ENCODE results near the gene HIPK2. TPM values are rescaled to one million over a fixed set of nuclear protein-coding genes. Genes with fewer than 3 reads are reported as not detected.

The HIPK2 gene
- total RNA-seq, 1 donor from 2014 or later, result 27.6 TPM

GRCh38 chr7:139698278-139698677 lies 79.5 kb downstream of the HIPK2 start:
- Mint-ChIP-seq H3K9me3 (no peaks in the 10 kb centered on the region), H3K27me3 (ENCODE audit: low read depth) (no peaks in the 10 kb centered on the region), H3K4me1 (ENCODE audit: low read depth) (peaks cover 21% of the 10 kb centered on the region), H3K36me3 (ENCODE audit: low read depth) (peaks cover 5% of the 10 kb centered on the region), H3K27ac (no peak overlapping the region), H3K4me3 (ENCODE audit: low read depth) (no peak overlapping the region)
- DNase-seq (ENCODE audit: low spot score), result no peak
- intact Hi-C loops (cut with micrococcal nuclease), result no loop called here

- H3K36me3 Mint-ChIP-seq (ENCODE audit: low read depth), result peaks cover 5% of the 10 kb centered on the region
- H3K4me3 Mint-ChIP-seq (ENCODE audit: low read depth), result no peak overlapping the region
- no peaks in the 10 kb centered on the region for H3K27me3 Mint-ChIP-seq (ENCODE audit: low read depth)
- DNase-seq (ENCODE audit: low spot score), result no peak
- no peaks in the 10 kb centered on the region for H3K9me3 Mint-ChIP-seq
- intact Hi-C loops (cut with micrococcal nuclease), result no loop called here
- H3K27ac Mint-ChIP-seq, result no peak overlapping the region
- peaks cover 24% of the 10 kb centered on the region for H3K4me1 Mint-ChIP-seq (ENCODE audit: low read depth)
Observed at GRCh38 chr7:139697056-139697455, 80.7 kb downstream of the HIPK2 start.

GRCh38 chr7:139696552-139696951 lies 81.2 kb downstream of the HIPK2 start:
- Mint-ChIP-seq H3K9me3 (no peaks in the 10 kb centered on the region), H3K27me3 (ENCODE audit: low read depth) (no peaks in the 10 kb centered on the region), H3K36me3 (ENCODE audit: low read depth) (peaks cover 5% of the 10 kb centered on the region), H3K4me3 (ENCODE audit: low read depth) (no peak overlapping the region), H3K27ac (peak overlapping the region; percentile 13), H3K4me1 (ENCODE audit: low read depth) (peaks cover 24% of the 10 kb centered on the region)
- no peak for DNase-seq (ENCODE audit: low spot score)
- intact Hi-C loops (cut with micrococcal nuclease), result no loop called here

- Mint-ChIP-seq H3K27ac (no peak overlapping the region), H3K4me3 (ENCODE audit: low read depth) (no peak overlapping the region), H3K36me3 (ENCODE audit: low read depth) (peaks cover 7% of the 10 kb centered on the region), H3K9me3 (no peaks in the 10 kb centered on the region), H3K27me3 (ENCODE audit: low read depth) (no peaks in the 10 kb centered on the region), H3K4me1 (ENCODE audit: low read depth) (peaks cover 22% of the 10 kb centered on the region)
- intact Hi-C loops (cut with micrococcal nuclease), result no loop called here
- no peak for DNase-seq (ENCODE audit: low spot score)
Observed at GRCh38 chr7:139695588-139695987, 82.2 kb downstream of the HIPK2 start.

- H3K4me3 Mint-ChIP-seq (ENCODE audit: low read depth), result no peak overlapping the region
- no peaks in the 10 kb centered on the region for H3K9me3 Mint-ChIP-seq
- H3K36me3 Mint-ChIP-seq (ENCODE audit: low read depth), result peaks cover 8% of the 10 kb centered on the region
- intact Hi-C loops (cut with micrococcal nuclease), result no loop called here
- H3K27ac Mint-ChIP-seq, result no peak overlapping the region
- peaks cover 20% of the 10 kb centered on the region for H3K4me1 Mint-ChIP-seq (ENCODE audit: low read depth)
- no peaks in the 10 kb centered on the region for H3K27me3 Mint-ChIP-seq (ENCODE audit: low read depth)
- DNase-seq (ENCODE audit: low spot score), result no peak
Observed at GRCh38 chr7:139695051-139695450, 82.7 kb downstream of the HIPK2 start.

GRCh38 chr7:139694389-139694676 lies 83.5 kb downstream of the HIPK2 start:
- Mint-ChIP-seq H3K27ac (no peak overlapping the region), H3K36me3 (ENCODE audit: low read depth) (peaks cover 11% of the 10 kb centered on the region), H3K27me3 (ENCODE audit: low read depth) (no peaks in the 10 kb centered on the region), H3K4me1 (ENCODE audit: low read depth) (peaks cover 20% of the 10 kb centered on the region), H3K4me3 (ENCODE audit: low read depth) (no peak overlapping the region), H3K9me3 (no peaks in the 10 kb centered on the region)
- DNase-seq (ENCODE audit: low spot score), result no peak
- intact Hi-C loops (cut with micrococcal nuclease), result no loop called here

GRCh38 chr7:139693651-139694388 lies 84.0 kb downstream of the HIPK2 start:
- intact Hi-C loops (cut with micrococcal nuclease), result no loop called here
- Mint-ChIP-seq H3K27me3 (ENCODE audit: low read depth) (no peaks in the 10 kb centered on the region), H3K27ac (no peak overlapping the region), H3K4me1 (ENCODE audit: low read depth) (peaks cover 20% of the 10 kb centered on the region), H3K36me3 (ENCODE audit: low read depth) (peaks cover 12% of the 10 kb centered on the region), H3K4me3 (ENCODE audit: low read depth) (no peak overlapping the region), H3K9me3 (no peaks in the 10 kb centered on the region)
- DNase-seq (ENCODE audit: low spot score), result no peak

GRCh38 chr7:139692723-139693122 lies 85.1 kb downstream of the HIPK2 start:
- peaks cover 17% of the 10 kb centered on the region for H3K36me3 Mint-ChIP-seq (ENCODE audit: low read depth)
- H3K4me3 Mint-ChIP-seq (ENCODE audit: low read depth), result no peak overlapping the region
- H3K27ac Mint-ChIP-seq, result no peak overlapping the region
- intact Hi-C loops (cut with micrococcal nuclease), result no loop called here
- peaks cover 26% of the 10 kb centered on the region for H3K4me1 Mint-ChIP-seq (ENCODE audit: low read depth)
- no peaks in the 10 kb centered on the region for H3K27me3 Mint-ChIP-seq (ENCODE audit: low read depth)
- H3K9me3 Mint-ChIP-seq, result no peaks in the 10 kb centered on the region
- DNase-seq (ENCODE audit: low spot score), result no peak

- no peak overlapping the region for H3K27ac Mint-ChIP-seq
- intact Hi-C loops (cut with micrococcal nuclease), result no loop called here
- H3K27me3 Mint-ChIP-seq (ENCODE audit: low read depth), result no peaks in the 10 kb centered on the region
- H3K9me3 Mint-ChIP-seq, result peaks cover 10% of the 10 kb centered on the region
- no peak for DNase-seq (ENCODE audit: low spot score)
- peaks cover 16% of the 10 kb centered on the region for H3K4me1 Mint-ChIP-seq (ENCODE audit: low read depth)
- no peak overlapping the region for H3K4me3 Mint-ChIP-seq (ENCODE audit: low read depth)
- H3K36me3 Mint-ChIP-seq (ENCODE audit: low read depth), result peaks cover 26% of the 10 kb centered on the region
Observed at GRCh38 chr7:139691253-139691781, 86.5 kb downstream of the HIPK2 start.

- no peak for DNase-seq (ENCODE audit: low spot score)
- H3K4me3 Mint-ChIP-seq (ENCODE audit: low read depth), result no peak overlapping the region
- H3K9me3 Mint-ChIP-seq, result peaks cover 18% of the 10 kb centered on the region
- H3K4me1 Mint-ChIP-seq (ENCODE audit: low read depth), result peaks cover 19% of the 10 kb centered on the region
- intact Hi-C loops (cut with micrococcal nuclease), result no loop called here
- peaks cover 50% of the 10 kb centered on the region for H3K36me3 Mint-ChIP-seq (ENCODE audit: low read depth)
- H3K27me3 Mint-ChIP-seq (ENCODE audit: low read depth), result no peaks in the 10 kb centered on the region
- no peak overlapping the region for H3K27ac Mint-ChIP-seq
Observed at GRCh38 chr7:139687980-139688632, 89.7 kb downstream of the HIPK2 start.

- intact Hi-C loops (cut with micrococcal nuclease), result no loop called here
- Mint-ChIP-seq H3K27me3 (ENCODE audit: low read depth) (no peaks in the 10 kb centered on the region), H3K36me3 (ENCODE audit: low read depth) (peaks cover 50% of the 10 kb centered on the region), H3K27ac (no peak overlapping the region), H3K4me3 (ENCODE audit: low read depth) (no peak overlapping the region), H3K4me1 (ENCODE audit: low read depth) (peaks cover 24% of the 10 kb centered on the region), H3K9me3 (peaks cover 18% of the 10 kb centered on the region)
- no peak for DNase-seq (ENCODE audit: low spot score)
Observed at GRCh38 chr7:139687211-139687954, 90.4 kb downstream of the HIPK2 start.

GRCh38 chr7:139683137-139683921 lies 94.5 kb downstream of the HIPK2 start:
- Mint-ChIP-seq H3K9me3 (peaks cover 18% of the 10 kb centered on the region), H3K27me3 (ENCODE audit: low read depth) (no peaks in the 10 kb centered on the region), H3K4me1 (ENCODE audit: low read depth) (peaks cover 51% of the 10 kb centered on the region), H3K36me3 (ENCODE audit: low read depth) (peaks cover 51% of the 10 kb centered on the region), H3K27ac (peak overlapping the region; percentile 92), H3K4me3 (ENCODE audit: low read depth) (no peak overlapping the region)
- no peak for DNase-seq (ENCODE audit: low spot score)
- intact Hi-C loops (cut with micrococcal nuclease), result loop anchor here (2.0 to 5.0 kb wide), 4 partner anchors 39 to 451 kb away; partner anchors contain the start of gene UBN2

All from activated T-helper 2 cell treated with anti-CD3 and anti-CD28 coated beads, Interferon-gamma antibody, Interleukin-2, Interleukin-4, amounts not matched to agents 10 μg/mL and 5 μg/mL and 100 μg/mL, durations not matched to agents 14 hours and 24 hours and 36 hours (primary cell).